Lower lobe of right lung (tissue), 2 donors: ENCODE measurements around the gene PI4KB. TPM values are rescaled to one million over a fixed set of nuclear protein-coding genes. Genes with fewer than 3 reads are reported as not detected.
A peak's percentile ranks its signal among the peaks of the same experiment; 100 is the strongest.

Experiments
- ATAC-seq, 2 donors: fragments of 200-7000 bp; cut with Tn5 transposase; one replicate each; pipeline ENCODE4 v1.9.1; 2020 to 2022; ENCODE audit warnings: mild to moderate bottlenecking in 2 of 2, moderate library complexity in 2 of 2
- DNase-seq: peaks from one replicate; pipeline ENCODE4 v3.0.0-alpha.2; 2020
- H3K27ac ChIP-seq: fragments of 200-600 bp; one replicate; pipeline ENCODE4 v1.8.0; 2022
- H3K27me3 ChIP-seq: fragments of 200-600 bp; one replicate; pipeline ENCODE4 v1.8.0; 2022; ENCODE audit warnings: low read depth
- H3K36me3 ChIP-seq: fragments of 200-600 bp; one replicate; pipeline ENCODE4 v1.8.0; 2022; ENCODE audit warnings: mild to moderate bottlenecking
- H3K4me1 ChIP-seq: fragments of 200-600 bp; one replicate; pipeline ENCODE4 v1.8.0; 2022
- H3K4me3 ChIP-seq: fragments of 200-600 bp; one replicate; pipeline ENCODE4 v1.8.0; 2022; ENCODE audit warnings: mild to moderate bottlenecking
- H3K9me3 ChIP-seq: fragments of 200-600 bp; one replicate; pipeline ENCODE4 v1.8.0; 2022
- intact Hi-C: fragments of 100-400 bp; cut with DNase I; formaldehyde crosslinking; loops from one replicate; pipeline ENCODE4 v1.11.0; 2022
- total RNA-seq: library from RNA; stranded (reverse); fragmentation: NEBNext Ultra II Directional; extraction: Animal tissue kit (Norgen Biotek cat#: 25700); gene quantifications from one replicate; pipeline ENCODE4 v1.2.1, GENCODE V29; 2021
- TF ChIP-seq, protein P1 (sequence below): fragments of 200-600 bp; IDR thresholded peaks from one replicate; pipeline ENCODE4 v1.8.0; 2022; ENCODE audit warnings: antibody characterized with exemption, mild to moderate bottlenecking
- donor health status: DM: no; HTN: yes; CAD: no; lungs with severe emphysema.

The PI4KB gene
- total RNA-seq, 1 donor from 2014 or later: 66.0 TPM

DNA sequence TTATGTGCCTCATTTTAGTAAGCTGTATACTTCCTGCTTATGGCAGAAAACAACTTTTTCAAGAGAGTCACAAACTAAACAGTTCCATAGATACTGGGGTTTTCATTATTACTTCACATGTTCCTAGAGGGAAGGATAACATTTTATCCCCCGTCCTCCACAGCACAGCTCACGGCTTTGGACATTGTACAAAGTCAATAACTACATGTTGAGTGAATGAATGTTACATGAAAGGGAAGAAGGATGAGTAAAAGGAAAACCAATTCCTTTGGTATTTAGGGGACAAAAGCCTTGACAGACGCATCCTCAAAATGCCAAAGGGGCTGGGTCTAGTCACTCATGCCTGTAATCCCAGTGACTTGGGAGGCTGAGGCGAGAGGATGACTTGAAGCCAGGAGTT, 14.8 kb downstream of the PI4KB start:
- Histone ChIP-seq H3K9me3 (no peaks in the 10 kb centered on the region), H3K4me1 (peaks cover 60% of the 10 kb centered on the region), H3K27ac (peak overlapping the region; percentile 61), H3K27me3 (no peaks in the 10 kb centered on the region), H3K4me3 (no peak overlapping the region), H3K36me3 (peaks cover 99% of the 10 kb centered on the region)
- no peak for DNase-seq
- intact Hi-C loops: no loop called here
- ATAC-seq: no peak
- TF ChIP-seq, protein P1, sequence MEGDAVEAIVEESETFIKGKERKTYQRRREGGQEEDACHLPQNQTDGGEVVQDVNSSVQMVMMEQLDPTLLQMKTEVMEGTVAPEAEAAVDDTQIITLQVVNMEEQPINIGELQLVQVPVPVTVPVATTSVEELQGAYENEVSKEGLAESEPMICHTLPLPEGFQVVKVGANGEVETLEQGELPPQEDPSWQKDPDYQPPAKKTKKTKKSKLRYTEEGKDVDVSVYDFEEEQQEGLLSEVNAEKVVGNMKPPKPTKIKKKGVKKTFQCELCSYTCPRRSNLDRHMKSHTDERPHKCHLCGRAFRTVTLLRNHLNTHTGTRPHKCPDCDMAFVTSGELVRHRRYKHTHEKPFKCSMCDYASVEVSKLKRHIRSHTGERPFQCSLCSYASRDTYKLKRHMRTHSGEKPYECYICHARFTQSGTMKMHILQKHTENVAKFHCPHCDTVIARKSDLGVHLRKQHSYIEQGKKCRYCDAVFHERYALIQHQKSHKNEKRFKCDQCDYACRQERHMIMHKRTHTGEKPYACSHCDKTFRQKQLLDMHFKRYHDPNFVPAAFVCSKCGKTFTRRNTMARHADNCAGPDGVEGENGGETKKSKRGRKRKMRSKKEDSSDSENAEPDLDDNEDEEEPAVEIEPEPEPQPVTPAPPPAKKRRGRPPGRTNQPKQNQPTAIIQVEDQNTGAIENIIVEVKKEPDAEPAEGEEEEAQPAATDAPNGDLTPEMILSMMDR: no peak

DNA sequence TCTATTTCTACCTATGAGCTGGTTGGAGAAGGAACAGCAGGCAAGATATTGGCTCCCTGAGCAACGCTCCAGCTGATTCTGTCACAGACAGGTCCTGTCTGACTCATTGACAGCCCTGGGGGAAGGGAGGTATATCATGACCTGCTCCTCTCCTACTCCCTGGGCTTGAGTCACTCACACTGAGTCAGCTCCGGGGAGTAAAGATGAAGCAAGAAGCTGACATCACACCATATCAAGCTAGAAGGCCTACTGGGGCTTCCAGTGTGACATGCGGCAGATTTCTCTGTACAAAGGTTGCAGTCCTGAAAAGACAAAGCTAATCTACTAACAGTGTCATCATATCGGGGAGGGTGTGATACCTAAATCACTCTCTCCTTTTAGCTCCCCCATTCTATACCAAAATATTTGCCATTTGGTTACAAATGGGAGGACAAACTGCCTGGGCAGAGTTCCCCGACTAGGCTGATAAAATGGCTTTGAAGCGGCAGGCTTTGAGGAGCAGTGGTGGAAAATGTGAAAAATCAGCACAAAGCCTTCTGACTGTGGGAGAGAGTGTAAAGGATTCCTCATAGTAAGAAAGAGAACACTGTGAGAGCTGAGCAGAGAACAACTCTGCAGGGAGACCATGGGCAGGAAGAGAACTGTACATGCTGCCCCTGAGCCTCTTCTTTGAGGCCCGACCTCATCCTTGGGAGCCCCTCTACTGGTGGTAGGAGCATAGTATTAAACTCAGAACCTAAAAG, 15.5 kb downstream of the PI4KB start:
- peak; percentile 54 for DNase-seq
- Histone ChIP-seq H3K9me3 (no peaks in the 10 kb centered on the region), H3K4me3 (no peak overlapping the region), H3K27me3 (no peaks in the 10 kb centered on the region), H3K36me3 (peaks cover 99% of the 10 kb centered on the region), H3K4me1 (peaks cover 60% of the 10 kb centered on the region), H3K27ac (peak overlapping the region; percentile 61)
- intact Hi-C loops: no loop called here
- TF ChIP-seq, protein P1: no peak
- ATAC-seq: peak; percentile 89 to 93

DNA sequence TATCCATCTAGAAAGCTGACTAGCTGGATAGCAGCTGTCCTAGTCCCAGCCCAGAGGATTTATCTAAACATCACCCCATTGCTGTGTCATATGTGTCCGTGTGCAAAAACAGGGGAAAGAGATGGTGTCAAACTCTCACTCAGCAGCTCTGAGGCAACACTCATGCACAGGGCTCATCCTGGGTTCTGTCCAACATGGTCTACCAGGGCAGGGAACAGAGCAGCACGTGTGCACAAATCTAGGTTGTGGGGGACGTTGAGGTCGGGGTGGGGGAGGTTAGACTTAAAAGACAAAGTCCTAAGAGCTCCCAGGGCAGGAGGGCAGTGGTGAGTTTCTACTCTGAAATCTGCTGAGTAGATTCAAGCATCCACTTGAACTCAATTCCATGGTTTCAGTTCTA, 16.2 kb downstream of the PI4KB start:
- DNase-seq: no peak
- TF ChIP-seq, protein P1: no peak
- H3K9me3 ChIP-seq: no peaks in the 10 kb centered on the region

DNA sequence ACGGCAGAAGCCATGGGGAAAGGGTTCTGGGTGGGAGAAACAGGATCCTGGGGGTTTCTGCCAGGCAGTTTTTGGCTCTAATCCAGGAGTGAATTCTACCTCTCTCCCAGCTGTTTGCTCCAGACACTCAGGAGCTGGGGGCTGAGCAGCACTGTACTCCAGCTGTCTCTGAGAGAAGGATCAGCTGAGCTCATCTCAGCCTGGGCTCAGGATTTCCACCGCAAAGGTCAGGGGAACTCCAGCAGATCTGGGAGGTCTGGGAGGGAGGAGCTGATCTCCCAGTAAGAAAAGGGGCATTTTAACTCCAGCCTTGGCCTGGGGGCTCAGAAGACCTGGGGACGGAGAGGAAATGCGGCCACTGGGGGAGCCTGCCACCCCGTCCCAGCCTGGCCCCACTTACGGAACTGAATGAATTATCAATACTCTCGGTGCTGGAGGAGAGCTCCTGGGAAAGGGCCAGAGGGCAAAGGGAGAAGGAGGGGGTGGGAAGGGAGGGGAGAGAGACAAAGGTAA, 17.3 kb downstream of the PI4KB start:
- Histone ChIP-seq H3K4me3 (no peak overlapping the region), H3K27me3 (no peaks in the 10 kb centered on the region), H3K4me1 (peaks cover 60% of the 10 kb centered on the region), H3K36me3 (peaks cover 99% of the 10 kb centered on the region), H3K9me3 (no peaks in the 10 kb centered on the region), H3K27ac (peak overlapping the region; percentile 38)
- intact Hi-C loops: no loop called here
- ATAC-seq: no peak
- no peak for DNase-seq
- TF ChIP-seq, protein P1: no peak

More for the DNA sequence above, 16.2 kb downstream of the PI4KB start:
- H3K36me3 ChIP-seq: peaks cover 99% of the 10 kb centered on the region
- H3K4me3 ChIP-seq: no peak overlapping the region
- ATAC-seq: peak in 1 of 2 donors; percentile 3
- H3K4me1 ChIP-seq: peaks cover 60% of the 10 kb centered on the region
- peak overlapping the region; percentile 61 for H3K27ac ChIP-seq
- no peaks in the 10 kb centered on the region for H3K27me3 ChIP-seq
- intact Hi-C loops: no loop called here

DNA sequence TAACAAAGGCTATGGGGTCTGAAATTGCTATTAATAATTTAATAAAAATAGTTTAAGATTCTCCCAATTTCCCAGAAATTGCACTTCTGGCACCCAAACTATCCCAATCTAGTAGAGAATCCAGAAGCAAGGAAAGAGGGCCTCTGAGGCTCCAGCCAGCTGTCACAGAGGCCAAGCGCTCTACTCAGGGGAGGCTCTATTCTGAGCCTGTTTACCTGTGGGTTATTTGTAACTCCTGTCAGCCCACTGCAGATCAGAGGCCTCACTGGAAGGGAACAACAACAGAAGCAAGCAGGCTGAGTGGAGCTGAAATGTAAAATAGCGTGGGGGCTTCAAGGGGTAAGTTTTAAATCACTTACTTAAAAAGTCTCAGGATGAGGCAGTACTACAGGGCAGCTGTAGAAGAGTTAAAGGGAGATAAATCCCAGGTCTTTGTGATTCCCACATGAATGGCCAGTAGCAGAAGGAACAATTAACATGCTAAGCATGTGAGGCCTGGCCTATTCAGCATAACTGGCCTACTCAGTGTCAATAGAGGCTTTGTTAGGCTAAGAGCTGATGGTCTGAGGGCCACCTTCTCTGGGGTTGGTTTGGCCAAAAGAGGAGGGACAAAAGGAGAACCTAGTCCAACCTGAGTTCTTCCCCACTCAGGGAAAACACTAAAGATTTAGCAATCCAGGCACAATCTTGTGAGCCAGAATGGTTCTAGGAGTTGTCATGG, 32.3 kb downstream of the PI4KB start:
- H3K4me3 ChIP-seq: no peak overlapping the region
- no peaks in the 10 kb centered on the region for H3K4me1 ChIP-seq
- intact Hi-C loops: no loop called here
- ATAC-seq: no peak
- no peaks in the 10 kb centered on the region for H3K9me3 ChIP-seq
- H3K27me3 ChIP-seq: no peaks in the 10 kb centered on the region
- peaks cover 100% of the 10 kb centered on the region for H3K36me3 ChIP-seq
- peak; percentile 3 for DNase-seq
- H3K27ac ChIP-seq: no peak overlapping the region
- TF ChIP-seq, protein P1: no peak
